ENCODE results near the gene EDIL3.
"Not testable (repeated sequence)": the region's sequence is repeated elsewhere in the genome, so short reads cannot be mapped to it uniquely, and the experiment has no call there.

The EDIL3 gene

DNA sequence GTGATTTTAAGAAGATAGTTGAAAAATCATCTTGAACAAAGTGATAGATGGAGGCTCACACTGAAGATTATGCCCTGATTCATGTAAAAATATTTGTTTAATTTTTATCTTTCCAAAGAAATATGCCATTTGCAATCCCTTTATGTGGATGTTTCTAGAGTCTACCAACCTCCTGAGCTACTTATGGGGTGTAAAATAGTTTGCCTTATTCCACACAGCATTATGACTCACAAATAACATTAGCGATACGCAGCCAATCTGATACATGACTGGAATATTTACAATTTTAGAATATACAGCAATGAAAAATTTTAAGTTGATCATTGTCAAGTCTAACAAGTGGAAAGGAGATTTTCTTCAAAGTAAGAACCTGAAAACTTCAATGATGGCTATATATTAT, 327.5 kb downstream of the EDIL3 start:
- FAIRE-seq: no peak

DNA sequence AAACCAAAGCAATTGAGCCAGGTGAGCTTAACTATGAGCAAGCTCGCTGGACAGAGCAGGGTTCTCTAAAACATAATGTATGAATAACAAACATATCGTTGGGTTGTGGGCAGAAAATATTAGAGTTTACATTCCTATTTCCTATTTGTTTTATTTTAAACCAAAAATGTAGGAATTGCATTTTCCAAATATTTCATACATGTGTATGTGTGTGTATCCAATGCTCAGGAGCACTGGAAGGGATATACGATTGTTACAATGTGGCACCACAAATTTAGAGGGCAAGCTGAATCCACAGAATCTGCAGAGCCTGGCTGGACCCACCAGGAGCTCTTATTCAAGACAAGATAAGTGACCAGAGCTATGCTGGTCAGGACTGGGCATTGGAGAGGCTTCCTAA, 338.7 kb downstream of the EDIL3 start:
- no peak for FAIRE-seq

GRCh38 chr5:84036842-84037241, 347.8 kb downstream of the EDIL3 start:
- no peak for FAIRE-seq

GRCh38 chr5:84032324-84032723, 352.4 kb downstream of the EDIL3 start:
- no peak for FAIRE-seq

GRCh38 chr5:84028093-84028492, 356.6 kb downstream of the EDIL3 start:
- no peak for FAIRE-seq

DNA sequence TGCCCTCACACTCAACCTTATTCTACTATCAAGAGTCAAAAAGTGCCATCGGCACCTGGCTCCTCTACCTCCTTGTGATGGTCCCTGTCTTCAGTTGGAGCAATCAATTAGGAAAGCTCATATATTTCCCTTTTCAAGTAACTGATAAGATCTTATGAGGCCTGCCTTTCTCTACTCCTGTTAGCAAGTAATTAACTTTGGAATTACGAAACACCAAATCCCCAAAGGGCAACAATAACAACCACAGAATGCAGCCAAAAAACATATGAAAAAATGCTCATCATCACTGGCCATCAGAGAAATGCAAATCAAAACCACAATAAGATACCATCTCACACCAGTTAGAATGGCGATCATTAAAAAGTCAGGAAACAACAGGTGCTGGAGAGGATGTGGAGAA, 366.2 kb downstream of the EDIL3 start:
- not testable (repeated sequence) for FAIRE-seq

GRCh38 chr5:84017523-84018172, 367.0 kb downstream of the EDIL3 start:
- peak; percentile 75 for FAIRE-seq

- peak; percentile 72 for FAIRE-seq
These were observed 368.6 kb downstream of the EDIL3 start for GRCh38 chr5:84016085-84016484.

DNA sequence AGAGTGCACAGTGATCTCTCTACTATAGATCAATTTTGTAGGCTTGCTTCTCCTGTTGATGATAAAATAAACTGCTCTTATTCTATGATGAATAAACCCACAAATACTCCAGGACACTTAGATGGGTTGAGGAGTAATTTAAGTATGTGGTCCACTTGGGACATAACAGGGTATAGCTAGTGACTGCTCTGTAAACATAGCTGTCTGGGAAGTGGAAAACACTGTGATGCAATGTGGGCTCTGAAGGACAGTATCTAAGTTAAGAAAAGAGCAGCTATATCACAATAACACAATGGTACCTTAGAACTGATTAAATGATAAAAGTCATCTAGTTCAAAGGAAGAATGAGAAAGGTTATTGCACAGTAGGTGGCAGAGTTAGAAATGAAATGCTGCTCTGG, 369.7 kb downstream of the EDIL3 start:
- FAIRE-seq: no peak

DNA sequence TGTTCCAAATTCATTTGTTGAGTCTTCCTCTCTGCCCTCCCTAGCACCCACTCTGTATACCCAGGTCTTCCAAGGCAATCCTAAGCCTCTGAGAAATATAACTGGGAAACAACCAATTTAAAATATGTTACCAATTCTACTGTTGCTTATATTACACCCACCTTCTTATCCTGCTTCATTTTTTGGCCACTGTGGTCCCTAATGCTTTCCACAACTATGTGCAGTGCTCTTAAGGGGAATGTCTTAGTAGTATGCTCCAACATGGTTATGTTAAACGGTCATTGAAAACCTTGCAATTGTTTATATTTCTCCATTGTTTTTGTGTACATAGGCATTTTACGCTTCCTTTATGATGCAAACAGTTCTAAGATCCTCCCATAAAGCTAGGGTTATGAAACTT, 390.9 kb downstream of the EDIL3 start:
- FAIRE-seq: no peak

DNA sequence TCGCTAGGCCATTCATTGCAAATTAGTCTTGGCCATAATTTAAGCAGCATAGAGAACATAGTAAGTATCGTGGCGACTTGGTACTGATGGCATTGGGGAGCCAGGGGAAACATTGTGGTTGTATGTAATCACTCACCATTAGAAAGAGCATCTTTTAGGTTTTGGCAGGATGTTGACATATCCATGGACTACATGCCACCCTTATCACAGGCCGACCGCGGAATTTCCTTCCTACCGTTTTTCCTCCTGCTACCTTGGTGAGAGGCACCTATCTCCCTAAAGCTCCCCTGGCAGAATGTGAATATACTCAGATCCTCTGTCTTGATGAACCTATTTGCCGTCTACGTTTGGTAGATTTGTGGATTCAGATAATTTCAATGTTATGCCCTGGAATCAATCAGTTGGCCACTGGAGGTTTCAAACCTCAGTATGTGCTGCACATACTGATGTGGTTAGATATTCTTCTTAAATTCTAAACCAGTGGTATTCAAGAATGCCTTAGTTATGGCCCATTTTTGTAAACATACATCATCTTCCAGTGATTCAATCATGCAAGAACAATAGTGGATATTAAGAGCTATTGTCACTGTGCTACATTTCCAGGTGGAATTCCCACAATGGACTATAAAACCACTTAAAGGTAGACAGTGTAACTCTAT, 393.0 kb downstream of the EDIL3 start:
- FAIRE-seq: no peak

GRCh38 chr5:83988293-83988685, 396.4 kb downstream of the EDIL3 start:
- no peak for FAIRE-seq

DNA sequence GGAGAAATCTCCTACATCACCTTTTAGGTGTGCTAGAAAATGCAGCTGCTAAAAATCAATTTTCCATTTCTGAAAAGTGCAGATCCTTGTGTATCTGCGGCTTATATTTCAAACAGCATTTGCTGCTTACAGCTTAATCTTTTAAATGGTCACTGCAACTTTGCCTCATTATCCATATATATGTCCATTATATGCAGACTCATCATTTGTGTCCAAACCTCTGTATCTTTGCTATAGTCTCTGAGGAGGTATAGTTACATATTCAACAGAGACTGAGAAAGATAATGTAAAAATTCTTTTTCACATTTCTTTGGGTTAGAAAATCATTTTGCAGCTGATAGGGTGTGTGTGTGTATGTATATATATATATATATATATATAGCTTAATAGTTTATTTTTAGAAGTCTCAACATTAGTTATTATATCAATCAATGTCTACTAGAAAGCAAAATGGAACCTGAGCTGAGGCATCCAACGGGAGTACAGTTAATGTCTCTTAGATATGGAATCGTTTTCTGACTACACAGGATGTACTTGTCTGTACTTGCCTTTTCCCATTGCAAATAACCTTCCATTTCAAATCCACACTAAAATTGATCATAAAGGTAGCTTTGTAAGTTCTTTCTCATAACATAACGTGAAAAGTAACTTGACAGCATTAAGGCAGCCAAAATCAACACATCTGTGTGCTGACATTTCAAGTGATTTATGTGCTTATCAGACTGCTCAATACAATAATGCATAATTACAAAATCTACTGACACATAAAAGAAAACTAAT, 397.0 kb downstream of the EDIL3 start:
- FAIRE-seq: no peak

GRCh38 chr5:83983852-83984251, 400.8 kb downstream of the EDIL3 start:
- no peak for FAIRE-seq

DNA sequence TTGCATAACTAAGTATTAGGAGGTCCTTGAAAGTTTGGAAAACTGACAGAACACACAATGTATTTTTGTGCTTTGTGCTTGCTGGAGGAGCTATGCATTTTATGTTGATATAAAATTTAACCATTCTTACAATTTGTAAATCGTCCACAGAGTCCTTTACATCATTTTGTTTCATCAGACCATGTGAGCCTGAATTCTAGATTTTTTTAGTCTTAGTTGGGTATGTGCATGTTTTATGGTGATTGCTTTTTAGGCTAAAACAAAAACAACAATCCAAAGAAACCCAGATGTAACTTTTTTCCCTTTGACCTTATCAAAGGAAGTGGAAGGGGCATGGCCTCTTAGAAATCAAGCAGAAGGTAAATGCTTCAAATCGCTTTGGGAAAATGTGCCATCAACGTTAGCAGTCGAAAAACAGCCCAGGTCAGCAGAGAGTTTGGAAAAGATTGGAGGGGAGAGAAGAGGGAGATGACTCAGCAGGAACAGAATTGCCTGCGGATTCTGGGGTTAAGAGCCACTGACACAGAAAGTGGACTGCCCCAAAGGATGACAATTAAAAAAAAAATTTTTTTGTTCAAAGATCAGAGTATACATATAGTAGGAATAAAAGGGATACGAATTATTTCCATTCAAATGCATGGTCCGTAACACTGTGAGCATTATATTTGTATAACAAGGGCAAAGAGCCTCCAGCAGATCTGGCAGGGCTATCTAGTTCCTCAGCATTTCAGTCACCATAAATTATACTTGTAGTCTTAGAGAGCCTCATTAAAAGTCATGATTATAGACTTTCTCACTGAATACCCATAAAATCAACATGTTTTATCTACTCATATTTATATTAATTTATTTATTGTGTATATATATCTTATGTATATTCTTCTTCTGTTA, 410.5 kb downstream of the EDIL3 start:
- no peak for FAIRE-seq

- no peak for FAIRE-seq
These were observed 411.8 kb downstream of the EDIL3 start for GRCh38 chr5:83972909-83973308.

DNA sequence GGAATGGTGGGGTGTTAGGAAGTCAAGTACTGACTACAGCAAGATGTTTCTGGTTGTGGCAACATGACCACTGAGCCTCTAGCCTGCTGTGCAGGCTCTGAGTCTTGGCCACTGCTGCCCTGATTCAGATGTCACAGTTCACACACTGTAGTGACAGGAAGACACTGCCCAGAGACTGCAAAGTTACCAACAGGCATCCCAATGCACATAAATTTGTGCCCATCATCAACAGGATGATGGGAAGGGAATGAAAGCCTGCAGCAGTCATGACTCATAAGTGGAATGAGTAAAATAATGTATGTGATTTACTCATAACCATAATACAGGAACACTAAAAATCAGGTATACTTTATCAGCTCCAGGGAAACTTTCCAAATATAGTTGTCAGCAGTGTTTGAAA, 412.4 kb downstream of the EDIL3 start:
- FAIRE-seq: no peak

GRCh38 chr5:83967417-83967816, 417.3 kb downstream of the EDIL3 start:
- FAIRE-seq: peak; percentile 95

DNA sequence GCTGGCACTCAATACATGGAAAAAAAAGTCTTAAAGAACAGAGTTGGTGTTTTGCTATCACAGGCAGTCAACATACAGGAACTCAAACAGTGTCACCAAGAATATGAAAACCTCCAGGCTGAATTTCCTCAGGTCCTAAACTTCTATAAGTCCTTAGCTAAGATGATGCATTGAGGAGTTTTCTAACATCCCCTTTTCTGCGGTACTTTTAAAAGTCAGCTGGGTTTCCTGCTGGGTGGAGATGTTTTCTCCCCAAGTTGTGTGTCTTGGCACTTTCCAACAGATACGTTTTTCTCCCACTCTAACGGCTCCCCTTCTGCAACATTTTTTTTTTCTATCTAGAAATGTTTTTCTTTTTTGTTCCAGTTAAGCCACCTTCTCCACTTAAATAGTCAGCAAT, 419.2 kb downstream of the EDIL3 start:
- FAIRE-seq: no peak

- FAIRE-seq: no peak
These were observed 420.4 kb downstream of the EDIL3 start for GRCh38 chr5:83964271-83964670.

DNA sequence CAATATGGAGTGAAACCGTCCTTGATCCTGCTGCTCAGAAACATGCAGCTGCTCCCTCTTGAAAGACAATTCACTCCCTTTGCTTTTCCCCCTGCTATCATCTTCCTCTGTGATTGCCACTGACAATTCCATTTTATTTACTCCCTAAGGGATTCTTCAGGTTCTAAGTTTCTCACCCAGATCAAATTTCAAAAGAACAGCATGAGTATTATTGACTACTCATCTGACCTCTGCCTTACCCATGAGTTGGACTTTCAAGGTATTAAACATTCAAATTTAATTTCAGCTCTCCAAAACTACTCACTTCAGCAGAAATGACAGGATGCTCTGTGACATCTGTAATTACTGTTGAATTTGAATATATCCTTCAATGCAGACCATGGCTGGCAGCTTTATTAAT, 427.5 kb downstream of the EDIL3 start:
- FAIRE-seq: no peak

GRCh38 chr5:83956386-83956785, 428.3 kb downstream of the EDIL3 start:
- no peak for FAIRE-seq

DNA sequence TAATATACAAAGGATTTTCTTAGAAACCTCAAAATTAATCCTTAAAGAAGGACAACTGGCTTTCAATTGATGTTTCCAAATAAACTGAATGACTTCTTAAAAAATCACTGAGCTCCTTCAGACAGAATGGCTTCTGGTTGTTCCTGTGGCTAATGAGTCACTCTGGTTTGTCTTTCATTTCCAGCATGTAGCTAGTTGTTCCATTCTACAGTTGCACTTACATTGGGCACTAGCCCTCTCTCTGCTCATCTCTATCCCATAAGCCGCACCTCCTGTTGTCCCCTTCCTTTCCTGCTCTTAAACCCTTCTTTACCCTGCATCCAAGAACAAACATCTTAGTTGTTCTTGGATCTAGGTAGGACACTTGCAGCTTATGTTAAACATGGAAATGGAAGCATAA, 428.8 kb downstream of the EDIL3 start:
- FAIRE-seq: no peak
